ENCODE measurements around the gene IL1RAPL1. TPM values are rescaled to one million over a fixed set of nuclear protein-coding genes. Genes with fewer than 3 reads are reported as not detected.

Gene IL1RAPL1
- total RNA-seq, 2 experiments from 2014 or later: not detected

GRCh38 chrX:29690061-29690460 lies 1102.8 kb downstream of the IL1RAPL1 start:
- Mint-ChIP-seq H3K36me3 (ENCODE audit: low read depth) (no peaks in the 10 kb centered on the region), H3K9me3 (no peaks in the 10 kb centered on the region), H3K4me3 (no peak overlapping the region), H3K27me3 (no peaks in the 10 kb centered on the region), H3K27ac (no peak overlapping the region), H3K4me1 (ENCODE audit: low read depth) (no peaks in the 10 kb centered on the region)
- ChIA-PET POLR2A (no interaction called here), CTCF (no interaction called here)
- DNase-seq (no peak), ATAC-seq (no peak)
- TF ChIP-seq, protein P1, sequence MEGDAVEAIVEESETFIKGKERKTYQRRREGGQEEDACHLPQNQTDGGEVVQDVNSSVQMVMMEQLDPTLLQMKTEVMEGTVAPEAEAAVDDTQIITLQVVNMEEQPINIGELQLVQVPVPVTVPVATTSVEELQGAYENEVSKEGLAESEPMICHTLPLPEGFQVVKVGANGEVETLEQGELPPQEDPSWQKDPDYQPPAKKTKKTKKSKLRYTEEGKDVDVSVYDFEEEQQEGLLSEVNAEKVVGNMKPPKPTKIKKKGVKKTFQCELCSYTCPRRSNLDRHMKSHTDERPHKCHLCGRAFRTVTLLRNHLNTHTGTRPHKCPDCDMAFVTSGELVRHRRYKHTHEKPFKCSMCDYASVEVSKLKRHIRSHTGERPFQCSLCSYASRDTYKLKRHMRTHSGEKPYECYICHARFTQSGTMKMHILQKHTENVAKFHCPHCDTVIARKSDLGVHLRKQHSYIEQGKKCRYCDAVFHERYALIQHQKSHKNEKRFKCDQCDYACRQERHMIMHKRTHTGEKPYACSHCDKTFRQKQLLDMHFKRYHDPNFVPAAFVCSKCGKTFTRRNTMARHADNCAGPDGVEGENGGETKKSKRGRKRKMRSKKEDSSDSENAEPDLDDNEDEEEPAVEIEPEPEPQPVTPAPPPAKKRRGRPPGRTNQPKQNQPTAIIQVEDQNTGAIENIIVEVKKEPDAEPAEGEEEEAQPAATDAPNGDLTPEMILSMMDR (IDR thresholded peaks at IDR 0.05): no peak
- intact Hi-C loops (cut with micrococcal nuclease): no loop called here

DNA sequence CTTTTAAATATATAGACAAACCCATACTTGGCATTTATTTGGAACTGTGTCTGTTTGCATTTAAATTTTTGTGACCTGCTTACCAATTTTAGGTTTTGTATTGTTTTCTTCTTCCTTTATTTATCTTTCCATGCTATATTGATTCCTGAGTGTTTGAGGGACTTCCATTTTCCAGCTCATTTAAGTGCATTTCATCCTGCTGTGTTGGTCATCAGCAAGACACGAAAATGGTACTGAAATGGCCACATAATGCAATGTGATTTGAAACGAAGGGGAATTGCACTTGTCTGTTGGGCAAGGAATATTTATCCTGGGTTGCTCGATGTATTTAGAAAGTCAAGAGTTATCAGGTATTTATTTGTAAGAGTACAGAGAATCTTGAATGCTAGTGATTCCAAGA lies 1103.8 kb downstream of the IL1RAPL1 start:
- intact Hi-C loops (cut with micrococcal nuclease): no loop called here
- CTCF ChIA-PET: no interaction called here
- H3K9me3 Mint-ChIP-seq: no peaks in the 10 kb centered on the region
- ATAC-seq: no peak
- H3K36me3 Mint-ChIP-seq (ENCODE audit: low read depth): no peaks in the 10 kb centered on the region
- no peaks in the 10 kb centered on the region for H3K4me1 Mint-ChIP-seq (ENCODE audit: low read depth)
- H3K27ac Mint-ChIP-seq: no peak overlapping the region
- TF ChIP-seq, protein P1 (IDR thresholded peaks at IDR 0.05): no peak
- no peak overlapping the region for H3K4me3 Mint-ChIP-seq
- POLR2A ChIA-PET: no interaction called here
- no peak for DNase-seq
- no peaks in the 10 kb centered on the region for H3K27me3 Mint-ChIP-seq

DNA sequence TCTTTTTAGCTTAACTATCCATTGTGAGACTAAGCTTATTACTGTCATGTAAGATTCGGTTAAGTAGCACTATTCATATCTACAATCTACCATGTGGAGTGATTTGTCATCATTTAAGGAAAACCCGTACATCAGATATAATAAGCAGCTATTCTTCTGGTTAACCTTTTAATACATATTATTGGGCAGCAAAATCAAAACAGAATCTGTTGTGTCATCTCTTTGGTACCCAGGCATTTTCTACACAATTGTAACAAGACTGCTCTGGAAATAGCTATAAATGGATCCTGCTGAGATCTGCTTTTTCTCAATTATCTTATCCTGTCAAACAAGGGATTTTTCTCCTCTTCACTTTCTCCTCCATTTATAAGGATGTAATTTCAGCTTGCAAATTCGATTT lies 1106.7 kb downstream of the IL1RAPL1 start:
- DNase-seq: no peak
- Mint-ChIP-seq H3K27me3 (no peaks in the 10 kb centered on the region), H3K36me3 (ENCODE audit: low read depth) (no peaks in the 10 kb centered on the region), H3K9me3 (no peaks in the 10 kb centered on the region), H3K4me1 (ENCODE audit: low read depth) (no peaks in the 10 kb centered on the region), H3K4me3 (no peak overlapping the region), H3K27ac (no peak overlapping the region)
- CTCF ChIA-PET: no interaction called here
- TF ChIP-seq, protein P1 (IDR thresholded peaks at IDR 0.05): no peak
- intact Hi-C loops (cut with micrococcal nuclease): no loop called here
- POLR2A ChIA-PET: no interaction called here
- ATAC-seq: no peak

DNA sequence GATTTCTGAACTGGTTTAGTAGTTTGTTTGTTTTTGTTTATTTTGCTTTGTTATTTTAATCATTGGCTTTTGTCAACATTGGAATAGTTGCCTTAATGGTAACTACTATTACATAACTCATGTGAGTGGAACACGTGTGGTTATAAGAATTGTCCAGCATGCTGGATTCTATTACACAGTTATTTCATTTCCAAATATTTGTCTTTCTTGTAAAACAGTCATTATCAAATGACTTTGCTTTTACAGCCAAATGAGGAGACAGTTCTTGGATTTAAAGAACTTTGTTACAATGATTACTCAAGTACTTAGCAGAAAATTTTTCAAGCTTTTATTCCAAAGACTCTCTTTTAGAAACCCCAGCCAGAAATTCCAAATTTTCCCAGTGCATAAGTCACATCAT lies 1112.0 kb downstream of the IL1RAPL1 start:
- ChIA-PET POLR2A (no interaction called here), CTCF (no interaction called here)
- no peak for ATAC-seq

GRCh38 chrX:29707088-29707487 lies 1119.8 kb downstream of the IL1RAPL1 start:
- DNase-seq: no peak
- H3K27me3 Mint-ChIP-seq: no peaks in the 10 kb centered on the region
- TF ChIP-seq, protein P1 (IDR thresholded peaks at IDR 0.05): no peak
- ChIA-PET CTCF (no interaction called here), POLR2A (no interaction called here)
- H3K27ac Mint-ChIP-seq: no peak overlapping the region
- intact Hi-C loops (cut with micrococcal nuclease): no loop called here
- no peak for ATAC-seq
- no peak overlapping the region for H3K4me3 Mint-ChIP-seq
- no peaks in the 10 kb centered on the region for H3K36me3 Mint-ChIP-seq (ENCODE audit: low read depth)
- H3K9me3 Mint-ChIP-seq: no peaks in the 10 kb centered on the region
- H3K4me1 Mint-ChIP-seq (ENCODE audit: low read depth): no peaks in the 10 kb centered on the region

More for the DNA sequence above, 1112.0 kb downstream of the IL1RAPL1 start:
- H3K4me3 Mint-ChIP-seq: no peak overlapping the region
- TF ChIP-seq, protein P1 (IDR thresholded peaks at IDR 0.05): no peak
- no peaks in the 10 kb centered on the region for H3K9me3 Mint-ChIP-seq
- intact Hi-C loops (cut with micrococcal nuclease): no loop called here
- H3K36me3 Mint-ChIP-seq (ENCODE audit: low read depth): no peaks in the 10 kb centered on the region
- H3K4me1 Mint-ChIP-seq (ENCODE audit: low read depth): no peaks in the 10 kb centered on the region
- no peak overlapping the region for H3K27ac Mint-ChIP-seq
- H3K27me3 Mint-ChIP-seq: no peaks in the 10 kb centered on the region
- no peak for DNase-seq

Data from activated CD8-positive, alpha-beta T cell treated with anti-CD3 and anti-CD28 coated beads for 36 hours (primary cell).